Right lobe of liver (tissue), 4 donors: Measurements from ENCODE around the gene EYA2.

ENCODE experiments used
- CTCF ChIP-seq, 4 donors: fragments of 200-600 bp in 3 of 4; fragments of 450-650 bp in 1 of 4; IDR thresholded peaks; one replicate each; pipeline versions ENCODE4 v1.5.1 to v1.8.0; 2016 to 2022; ENCODE audit warnings: antibody characterized with exemption in 4 of 4, mild to moderate bottlenecking in 2 of 4
- POLR2A ChIP-seq: fragments of 450-650 bp; IDR thresholded peaks from one replicate; pipeline ENCODE4 v1.6.1; 2017; ENCODE audit warnings: antibody characterized with exemption, mild to moderate bottlenecking
- donor health status: DM: no; HTN: no; CAD: no.
- donor health status: DM: no; HTN: no; CAD: no.
- donor health status: DM: no; HTN: yes; CAD: no.

- TF ChIP-seq POLR2A (no peak), CTCF (IDR thresholded peaks at IDR 0.05) (no peak)
Observed at GRCh38 chr20:46933150-46933549, 38.5 kb downstream of the EYA2 start.
